GM06990 (cell line): ENCODE measurements around the gene FBXW5.

Experiments
- DNase-seq: peaks from one replicate; pipeline ENCODE4 v3.0.0-alpha.2; 2011; ENCODE audit not compliant: insufficient read length; ENCODE audit errors: extremely low read depth
- H3K27me3 ChIP-seq: replicated peaks from 2 replicates; pipeline ENCODE4 v1.6.0; 2011; ENCODE audit warnings: low read length; ENCODE audit not compliant: control insufficient read depth, insufficient read depth
- H3K36me3 ChIP-seq: 2 replicates; pipeline ENCODE4 v1.5.1; 2011; ENCODE audit warnings: low read length; ENCODE audit not compliant: control insufficient read depth, insufficient read depth
- H3K4me3 ChIP-seq: replicated peaks from 2 replicates; pipeline ENCODE4 v1.5.1; 2011; ENCODE audit warnings: low read depth, mild to moderate bottlenecking, control low read depth, low read length
- TF ChIP-seq, protein P1 (sequence below): IDR thresholded peaks from 2 replicates; pipeline ENCODE4 v1.5.1; 2011; ENCODE audit warnings: low read length, control low read depth, mild to moderate bottlenecking, inconsistent platforms; ENCODE audit not compliant: insufficient read depth, poor library complexity, severe bottlenecking

FBXW5 gene

DNA sequence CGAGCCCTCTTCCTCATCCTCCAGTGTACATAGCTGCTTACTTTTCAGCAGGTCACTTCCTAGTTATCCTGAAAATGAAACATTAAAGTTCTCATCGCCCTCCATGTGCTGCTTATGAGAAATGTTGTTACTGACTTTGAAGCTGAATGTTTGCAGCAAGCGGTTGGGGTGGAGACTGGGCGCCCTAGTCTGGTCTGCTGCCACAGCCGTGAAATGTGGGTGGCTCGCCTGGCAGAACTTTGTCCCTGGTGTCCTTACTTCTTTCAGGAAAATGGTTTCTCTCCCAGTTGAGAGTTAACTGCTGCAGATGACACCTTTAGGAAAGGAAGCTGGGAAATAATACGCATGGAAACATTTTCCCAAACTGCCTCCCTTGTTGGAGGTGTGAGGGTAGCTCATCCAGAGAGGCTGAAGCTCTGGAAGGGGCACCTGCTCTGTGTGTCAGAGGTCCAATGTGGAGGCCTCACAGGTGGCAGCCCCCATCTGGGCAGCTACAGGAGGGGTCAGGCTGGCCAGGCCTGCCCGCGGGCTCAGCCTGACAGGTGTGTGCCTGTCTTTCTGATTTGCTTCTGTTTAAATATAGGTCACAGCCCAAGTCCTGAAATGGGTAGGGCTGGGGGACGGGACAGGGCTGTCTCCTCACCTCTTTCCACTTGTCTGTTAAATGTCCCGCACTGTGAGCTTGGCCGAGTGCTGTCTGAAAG lies 34.2 kb downstream of the FBXW5 start:
- TF ChIP-seq, protein P1, sequence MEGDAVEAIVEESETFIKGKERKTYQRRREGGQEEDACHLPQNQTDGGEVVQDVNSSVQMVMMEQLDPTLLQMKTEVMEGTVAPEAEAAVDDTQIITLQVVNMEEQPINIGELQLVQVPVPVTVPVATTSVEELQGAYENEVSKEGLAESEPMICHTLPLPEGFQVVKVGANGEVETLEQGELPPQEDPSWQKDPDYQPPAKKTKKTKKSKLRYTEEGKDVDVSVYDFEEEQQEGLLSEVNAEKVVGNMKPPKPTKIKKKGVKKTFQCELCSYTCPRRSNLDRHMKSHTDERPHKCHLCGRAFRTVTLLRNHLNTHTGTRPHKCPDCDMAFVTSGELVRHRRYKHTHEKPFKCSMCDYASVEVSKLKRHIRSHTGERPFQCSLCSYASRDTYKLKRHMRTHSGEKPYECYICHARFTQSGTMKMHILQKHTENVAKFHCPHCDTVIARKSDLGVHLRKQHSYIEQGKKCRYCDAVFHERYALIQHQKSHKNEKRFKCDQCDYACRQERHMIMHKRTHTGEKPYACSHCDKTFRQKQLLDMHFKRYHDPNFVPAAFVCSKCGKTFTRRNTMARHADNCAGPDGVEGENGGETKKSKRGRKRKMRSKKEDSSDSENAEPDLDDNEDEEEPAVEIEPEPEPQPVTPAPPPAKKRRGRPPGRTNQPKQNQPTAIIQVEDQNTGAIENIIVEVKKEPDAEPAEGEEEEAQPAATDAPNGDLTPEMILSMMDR: no peak
- Histone ChIP-seq H3K27me3 (no peaks in the 10 kb centered on the region), H3K36me3 (peaks cover 36% of the 10 kb centered on the region), H3K4me3 (no peak overlapping the region)
- no peak for DNase-seq

DNA sequence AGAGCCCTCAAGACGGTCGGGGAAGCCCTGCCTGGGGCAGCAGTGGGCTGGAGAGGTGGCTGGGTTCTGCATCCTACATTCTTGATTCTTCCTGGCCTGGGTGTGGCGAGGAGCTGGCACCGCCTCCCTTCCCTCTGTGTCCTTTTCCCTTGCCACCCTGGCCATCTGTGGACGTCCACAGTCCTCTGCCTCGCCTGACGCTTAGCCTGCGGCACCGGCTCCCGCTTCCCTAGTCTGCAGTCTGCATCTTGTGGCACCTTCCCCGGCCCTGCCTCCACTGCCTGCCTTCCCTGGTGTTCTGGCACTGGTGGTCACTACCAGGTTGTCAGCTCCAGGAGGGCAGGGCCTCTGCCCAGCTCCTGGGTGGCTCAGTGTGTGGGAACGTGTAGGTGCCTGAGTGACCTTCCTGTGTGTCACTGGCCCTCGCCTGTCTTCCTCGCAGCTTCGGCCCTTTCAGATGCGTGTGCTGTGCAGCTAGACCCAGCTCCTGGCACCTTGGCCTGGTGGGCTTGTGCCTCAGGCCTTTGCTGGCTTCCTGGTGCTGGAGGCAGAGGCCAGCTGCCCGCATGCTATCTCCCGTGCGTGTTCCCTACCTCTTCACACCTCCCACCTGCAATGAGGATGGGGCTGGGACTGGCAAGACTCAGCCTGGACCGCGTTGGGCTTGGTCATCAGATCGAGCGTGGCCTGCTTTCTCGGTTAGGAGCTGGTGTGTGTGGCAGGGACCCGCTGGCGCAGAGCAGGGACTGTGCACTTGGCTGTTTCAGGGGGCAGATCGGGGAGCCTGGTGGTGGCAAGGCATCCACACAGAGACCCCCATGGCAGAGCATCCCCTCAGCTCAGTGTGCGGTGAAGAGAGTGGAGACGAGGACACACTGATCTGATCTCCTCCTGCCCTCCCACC lies 37.3 kb downstream of the FBXW5 start:
- DNase-seq: no peak
- H3K4me3 ChIP-seq: no peak overlapping the region
- peaks cover 40% of the 10 kb centered on the region for H3K36me3 ChIP-seq
- no peaks in the 10 kb centered on the region for H3K27me3 ChIP-seq
- TF ChIP-seq, protein P1: no peak

DNA sequence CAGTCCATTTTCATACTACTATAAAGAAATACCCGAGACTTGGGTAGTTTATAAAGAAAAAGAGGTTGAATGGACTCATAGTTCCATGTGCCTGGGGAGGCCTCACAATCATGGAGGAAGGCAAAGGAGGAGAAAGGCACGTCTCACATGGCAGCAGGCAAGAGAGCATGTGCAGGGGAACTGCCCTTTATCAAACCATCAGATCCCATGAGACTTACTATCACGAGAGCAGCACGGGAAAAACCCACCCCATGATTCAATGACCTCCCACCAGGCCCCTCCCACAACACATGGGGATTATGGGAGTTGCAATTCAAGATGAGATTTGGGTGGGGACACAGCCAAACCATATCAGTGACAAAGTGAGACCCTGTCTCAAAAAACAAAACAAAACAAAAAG lies 38.3 kb downstream of the FBXW5 start:
- peaks cover 40% of the 10 kb centered on the region for H3K36me3 ChIP-seq

DNA sequence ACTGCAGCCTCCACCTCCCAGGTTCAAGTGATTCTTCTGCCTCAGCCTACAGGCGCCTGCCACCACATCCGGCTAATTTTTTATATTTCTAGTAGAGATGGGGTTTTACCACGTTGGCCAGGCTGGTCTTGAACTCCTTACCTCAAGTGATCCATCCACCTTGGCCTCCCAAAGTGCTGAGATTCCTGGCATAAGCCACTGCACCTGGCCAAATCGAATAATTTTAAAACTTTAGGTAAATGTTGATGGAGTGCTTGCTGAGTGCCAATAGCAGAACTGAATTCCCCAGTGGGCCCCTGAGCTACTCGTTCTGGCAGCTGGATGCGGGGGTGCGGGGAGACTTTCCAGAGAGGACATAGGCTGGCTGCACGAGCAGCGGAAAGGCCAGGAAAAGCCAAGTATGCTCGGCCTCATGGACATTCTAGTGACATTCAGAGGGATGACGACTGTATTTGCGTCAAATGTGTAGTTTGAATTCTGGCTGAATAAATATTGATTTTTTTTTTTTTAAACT lies 41.4 kb downstream of the FBXW5 start:
- DNase-seq: no peak
- H3K4me3 ChIP-seq: no peak overlapping the region
- peaks cover 32% of the 10 kb centered on the region for H3K36me3 ChIP-seq
- TF ChIP-seq, protein P1: no peak
- no peaks in the 10 kb centered on the region for H3K27me3 ChIP-seq

More for the DNA sequence above, 38.3 kb downstream of the FBXW5 start:
- no peak overlapping the region for H3K4me3 ChIP-seq
- TF ChIP-seq, protein P1: no peak
- no peak for DNase-seq
- H3K27me3 ChIP-seq: no peaks in the 10 kb centered on the region

DNA sequence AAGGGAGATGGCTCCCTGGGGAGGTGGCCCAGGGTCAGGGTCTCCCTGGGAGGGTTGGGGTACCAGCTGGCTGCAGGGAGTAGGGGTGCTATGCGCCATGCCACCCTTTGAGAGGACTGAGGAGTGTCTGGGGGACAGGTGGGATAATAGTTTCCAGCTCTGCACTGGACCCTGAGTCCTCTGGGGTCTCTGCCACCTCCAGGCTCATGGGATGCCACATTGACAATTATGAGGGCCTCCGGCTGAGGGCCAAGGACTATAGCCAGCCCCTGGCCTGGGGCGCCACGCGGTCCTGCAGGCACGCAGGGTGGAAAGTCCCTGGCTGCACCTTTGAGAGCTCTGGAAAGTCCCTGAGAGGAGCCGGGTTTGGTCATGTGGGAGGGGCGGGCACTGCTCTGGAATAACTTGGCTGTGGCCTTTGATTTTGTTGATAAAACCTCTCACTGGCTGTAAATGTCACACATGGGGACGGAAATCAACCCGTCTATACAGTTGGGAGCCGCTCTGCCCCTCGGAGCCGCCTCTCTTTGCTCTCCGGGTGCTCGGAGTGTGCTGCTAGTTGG lies 42.2 kb downstream of the FBXW5 start:
- Histone ChIP-seq H3K4me3 (peak overlapping the region; percentile 27; the same call in 1 of the 2 replicates), H3K36me3 (peaks cover 25% of the 10 kb centered on the region), H3K27me3 (no peaks in the 10 kb centered on the region)
- DNase-seq: peak; percentile 80
- TF ChIP-seq, protein P1: no peak
